Renal pelvis (tissue), 4 donors: ENCODE data around the gene CENPO. TPM values are rescaled to one million over a fixed set of nuclear protein-coding genes. Genes with fewer than 3 reads are reported as not detected.

Source experiments
- DNase-seq: peaks from one replicate; pipeline ENCODE4 v3.0.0-alpha.2; 2013
- polyA plus RNA-seq, 3 donors: library from polyadenylated mRNA; unstranded; fragments of 120-200 nt; gene quantifications; one replicate each; pipeline ENCODE4 v1.2.1, GENCODE V29; 2013; ENCODE audit not compliant: insufficient read length in 3 of 3

Gene CENPO
- polyA plus RNA-seq, 3 donors, result 17.8 to 20.9 (median 19.8) TPM

- no peak for DNase-seq
These were observed 28.2 kb downstream of the CENPO start for GRCh38 chr2:24821433-24821891.

- no peak for DNase-seq
These were observed 29.0 kb downstream of the CENPO start for GRCh38 chr2:24822049-24822706.

GRCh38 chr2:24824071-24824588, 30.9 kb downstream of the CENPO start:
- no peak for DNase-seq

- DNase-seq, result no peak
These were observed 32.0 kb downstream of the CENPO start for GRCh38 chr2:24824966-24825882.

- DNase-seq, result no peak
These were observed 32.9 kb downstream of the CENPO start for GRCh38 chr2:24825883-24826772.

GRCh38 chr2:24826773-24827145, 33.5 kb downstream of the CENPO start:
- no peak for DNase-seq

- peak; percentile 85 for DNase-seq
These were observed 34.4 kb downstream of the CENPO start for GRCh38 chr2:24827321-24828237.

GRCh38 chr2:24828238-24828996, 35.2 kb downstream of the CENPO start:
- no peak for DNase-seq

GRCh38 chr2:24830351-24830750, 37.1 kb downstream of the CENPO start:
- DNase-seq, result no peak

GRCh38 chr2:24830786-24831185, 37.6 kb downstream of the CENPO start:
- DNase-seq, result no peak

- DNase-seq, result no peak
These were observed 38.2 kb downstream of the CENPO start for GRCh38 chr2:24831221-24832072.

- no peak for DNase-seq
These were observed 38.8 kb downstream of the CENPO start for GRCh38 chr2:24832073-24832461.

- no peak for DNase-seq
These were observed 39.3 kb downstream of the CENPO start for GRCh38 chr2:24832521-24832920.

- DNase-seq, result no peak
These were observed 39.9 kb downstream of the CENPO start for GRCh38 chr2:24832931-24833701.

- DNase-seq, result no peak
These were observed 40.9 kb downstream of the CENPO start for GRCh38 chr2:24833821-24834732.

GRCh38 chr2:24834733-24835395, 41.6 kb downstream of the CENPO start:
- no peak for DNase-seq
